GM12892 (cell line): Measurements from ENCODE around the gene KMT2C.

Experiments
- POLR2A ChIP-seq: IDR thresholded peaks from 2 replicates; pipeline ENCODE4 v1.6.1; 2011; ENCODE audit warnings: low read depth, low read length, control low read depth
- POLR2AphosphoS5 ChIP-seq: IDR thresholded peaks from 2 replicates; pipeline ENCODE4 v1.6.1; 2011; ENCODE audit warnings: low read depth, low read length, control low read depth

DNA sequence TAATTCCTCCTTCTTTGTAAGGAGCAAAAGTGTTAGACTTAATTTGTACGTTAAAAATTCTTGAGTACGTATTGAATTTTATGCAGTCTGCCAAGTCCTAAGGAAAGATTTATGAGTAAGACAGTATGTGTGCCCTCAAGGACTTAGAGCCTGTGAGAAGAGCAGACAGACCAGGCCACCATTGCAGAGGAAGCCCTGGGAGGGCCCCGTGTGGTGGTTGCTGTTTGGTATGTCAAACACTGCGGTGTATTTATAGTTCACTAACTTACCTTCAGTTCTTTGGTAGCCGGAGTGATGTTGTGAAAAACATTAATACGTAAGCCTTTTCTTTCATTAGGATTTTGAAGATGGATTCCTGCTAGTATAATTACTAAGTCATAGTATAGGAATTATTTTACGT, 327.4 kb downstream of the KMT2C start:
- TF ChIP-seq POLR2AphosphoS5 (no peak), POLR2A (no peak)
